ENCODE results near the gene SLAIN1.

- TF ChIP-seq CTCF (IDR thresholded peaks at IDR 0.05): no peak
- no peak for TF ChIP-seq EZH2 (IDR thresholded peaks at IDR 0.05; ENCODE audit: borderline replicate concordance, insufficient read depth, low read depth, low read length, poor library complexity, severe bottlenecking)
Observed at GRCh38 chr13:77699059-77699680, 1.7 kb downstream of the SLAIN1 start.
